Measurements from ENCODE around the gene ZFP36L2. TPM values are rescaled to one million over a fixed set of nuclear protein-coding genes. Genes with fewer than 3 reads are reported as not detected.
"Not testable (repeated sequence)": the region's sequence is repeated elsewhere in the genome, so short reads cannot be mapped to it uniquely, and the experiment has no call there.

The ZFP36L2 gene
- total RNA-seq, 5 donors from 2014 or later (not counting 1 experiment from before 2014, with no cell fraction given), result 329 to 974 (median 377) TPM

DNA sequence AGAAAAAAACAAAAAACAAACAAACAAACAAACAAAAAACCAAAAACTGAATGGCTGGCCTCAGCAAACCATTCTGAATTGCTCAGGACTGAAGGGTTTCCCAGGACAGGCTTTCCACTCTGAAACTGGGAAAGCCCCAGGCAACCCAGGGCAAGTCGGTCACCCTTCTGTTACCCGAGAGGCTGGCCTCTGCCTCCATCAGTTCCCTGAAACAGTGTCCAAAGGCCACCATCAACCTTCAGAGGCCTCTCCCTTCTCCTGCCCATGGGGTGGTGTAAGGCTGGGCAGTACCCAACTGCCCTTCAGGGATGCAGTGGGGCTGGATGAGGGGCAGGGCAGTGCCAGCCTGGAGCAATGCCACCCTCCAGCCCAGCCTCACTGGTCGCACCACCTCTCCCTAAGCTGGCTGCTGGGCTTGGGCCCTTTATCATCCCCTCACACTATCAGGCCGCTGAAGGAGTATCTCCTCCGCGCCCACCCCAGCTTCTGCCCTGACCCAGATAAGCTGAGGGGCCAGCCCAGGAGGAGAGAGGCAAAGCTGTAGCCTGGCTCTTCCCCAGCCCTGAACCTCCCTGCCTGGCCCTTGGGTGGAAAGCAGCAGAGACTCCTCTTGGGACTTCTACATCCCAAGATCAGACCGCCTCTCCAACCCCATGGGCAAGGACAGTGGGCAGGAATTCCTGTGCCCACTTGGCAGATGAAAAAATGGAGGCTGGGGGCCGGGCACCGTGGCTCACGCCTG, 35.9 kb downstream of the ZFP36L2 start:
- CTCF ChIA-PET, result interaction anchor here in 1 of 2 donors (0.7 kb wide), 1 partner anchor 29 kb away, joined by 5 read pairs; no protein-coding TSS in a partner anchor
- POLR2A ChIA-PET, result interaction anchor here (0.5 to 0.7 kb wide), 2 partner anchors 11 to 33 kb away, joined by 8 read pairs; no protein-coding TSS in a partner anchor
- DNase-seq, result no peak
- peaks cover 37 to 91% of the 10 kb centered on the region in 2 experiments for H3K4me1 ChIP-seq (ENCODE audit: control insufficient read depth in 1 of 2, extremely low read depth in 1 of 2, insufficient read depth in 2 of 2, low read length in 2 of 2)
- H3K36me3 Mint-ChIP-seq, result no peaks in the 10 kb centered on the region
- no peaks in the 10 kb centered on the region for H3K27me3 Mint-ChIP-seq
- H3K4me3 Mint-ChIP-seq, result no peak overlapping the region
- H3K4me1 Mint-ChIP-seq, result peaks cover 70 to 79% (median 74%) of the 10 kb centered on the region in 3 donors
- no peaks in the 10 kb centered on the region for H3K9me3 Mint-ChIP-seq
- H3K27ac Mint-ChIP-seq, result peak overlapping the region in 1 of 2 donors; percentile 28
- no peaks in the 10 kb centered on the region for H3K9me3 ChIP-seq
- H3K27me3 ChIP-seq (replicated peaks in 1 of 2; ENCODE audit: control insufficient read depth in 2 of 2, extremely low read depth in 1 of 2, insufficient read depth in 2 of 2, low read length in 1 of 2), result no peaks in the 10 kb centered on the region
- no peak for ATAC-seq (replicated peaks in 1 of 4)
- no peak overlapping the region for H3K4me3 ChIP-seq (ENCODE audit: control insufficient read depth in 1 of 2, extremely low read depth in 1 of 2, low read length in 1 of 2)
- H3K27ac ChIP-seq (ENCODE audit: low read length), result no peak overlapping the region
- H3K36me3 ChIP-seq (ENCODE audit: control insufficient read depth in 2 of 2, extremely low read depth in 1 of 2, insufficient read depth in 1 of 2, low read length in 1 of 2), result no peaks in the 10 kb centered on the region
- WGBS (ENCODE audit: insufficient coverage), result 97% methylated on average over 5 of the region's 10 CpGs

DNA sequence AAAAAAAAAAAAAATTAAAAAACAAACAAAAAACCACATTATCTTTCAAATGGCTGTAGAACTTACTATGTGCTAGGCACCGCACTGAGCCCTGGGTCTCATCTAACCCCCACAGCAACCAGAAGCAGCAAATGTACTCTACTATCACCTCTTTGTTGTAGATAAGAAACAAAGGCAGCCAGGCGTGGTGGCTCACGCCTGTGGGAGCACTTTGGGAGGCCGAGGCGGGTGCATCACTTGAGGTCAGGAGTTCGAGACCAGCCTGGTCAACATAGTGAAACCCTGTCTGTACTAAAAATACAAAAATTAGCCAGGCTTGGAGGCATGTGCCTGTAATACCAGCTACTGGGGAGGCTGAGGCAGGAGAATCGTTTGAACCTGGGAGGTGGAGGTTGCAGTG, 36.5 kb downstream of the ZFP36L2 start:
- WGBS (ENCODE audit: insufficient coverage), result no CpG with 5 or more reads among the region's 7 CpGs
- H3K4me3 ChIP-seq (ENCODE audit: control insufficient read depth in 1 of 2, extremely low read depth in 1 of 2, low read length in 1 of 2); H3K4me3 Mint-ChIP-seq; ATAC-seq (replicated peaks in 1 of 4); H3K9me3 ChIP-seq; H3K9me3 Mint-ChIP-seq; DNase-seq; H3K27me3 ChIP-seq (replicated peaks in 1 of 2; ENCODE audit: control insufficient read depth in 2 of 2, extremely low read depth in 1 of 2, insufficient read depth in 2 of 2, low read length in 1 of 2); H3K36me3 Mint-ChIP-seq; H3K36me3 ChIP-seq (ENCODE audit: control insufficient read depth in 2 of 2, extremely low read depth in 1 of 2, insufficient read depth in 1 of 2, low read length in 1 of 2); H3K27me3 Mint-ChIP-seq; CTCF ChIA-PET; H3K27ac ChIP-seq (ENCODE audit: low read length): not testable (repeated sequence)
- POLR2A ChIA-PET, result interaction anchor here in 1 of 2 donors (0.8 kb wide), 1 partner anchor 27 kb away, joined by 4 read pairs; no protein-coding TSS in a partner anchor
- H3K27ac Mint-ChIP-seq, result peak overlapping the region; percentile 19 to 44
- H3K4me1 Mint-ChIP-seq, result peaks cover 69 to 80% (median 78%) of the 10 kb centered on the region in 3 donors
- peaks cover 33 to 89% of the 10 kb centered on the region in 2 experiments for H3K4me1 ChIP-seq (ENCODE audit: control insufficient read depth in 1 of 2, extremely low read depth in 1 of 2, insufficient read depth in 2 of 2, low read length in 2 of 2)

DNA sequence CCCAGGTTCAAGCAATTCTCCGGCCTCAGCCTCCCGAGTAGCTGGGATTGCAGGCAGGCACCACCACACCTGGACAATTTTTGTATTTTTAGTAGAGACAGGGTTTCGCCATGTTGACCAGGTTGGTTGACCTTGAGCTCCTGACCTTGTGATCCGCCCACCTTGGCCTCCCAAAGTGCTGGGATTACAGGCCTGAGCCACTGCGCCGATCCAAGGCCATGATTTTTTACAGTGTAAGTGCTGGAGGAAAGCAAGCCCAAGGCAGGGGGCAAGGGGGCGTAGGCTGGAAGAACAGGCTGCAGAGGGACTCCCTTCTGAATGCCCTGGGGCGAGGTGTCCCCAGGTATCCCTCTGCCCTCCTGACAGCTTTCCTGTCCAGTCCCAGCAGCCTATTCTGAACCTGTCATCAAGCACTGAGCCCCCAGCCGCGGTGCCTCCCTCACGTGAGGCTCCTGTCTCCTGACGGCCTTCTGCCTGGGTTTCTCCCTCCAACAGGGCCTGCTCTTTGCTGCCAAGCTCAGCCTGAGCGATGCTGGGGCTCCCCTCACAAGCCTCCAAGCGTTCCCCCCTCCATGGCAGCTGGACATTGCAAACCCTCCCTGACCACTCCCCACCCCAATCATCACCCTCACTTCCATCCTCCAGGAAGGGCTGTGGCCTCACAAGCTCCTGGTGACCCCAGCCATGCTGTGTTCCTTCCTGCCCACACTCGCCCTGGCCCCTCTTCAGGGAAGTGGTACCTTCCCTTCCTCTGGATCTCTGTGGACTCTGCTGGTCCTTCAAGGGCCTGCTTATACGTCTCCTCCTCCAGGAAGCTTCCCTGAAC, 37.6 kb downstream of the ZFP36L2 start:
- H3K4me3 Mint-ChIP-seq, result no peak overlapping the region
- ATAC-seq (replicated peaks in 1 of 4) (no peak), DNase-seq (no peak)
- no peaks in the 10 kb centered on the region for H3K9me3 Mint-ChIP-seq
- 95% methylated on average over 16 of the region's 16 CpGs for WGBS (ENCODE audit: insufficient coverage)
- H3K4me1 Mint-ChIP-seq, result peaks cover 69 to 80% (median 78%) of the 10 kb centered on the region in 3 donors
- H3K27me3 Mint-ChIP-seq, result no peaks in the 10 kb centered on the region
- H3K4me1 ChIP-seq (ENCODE audit: control insufficient read depth in 1 of 2, extremely low read depth in 1 of 2, insufficient read depth in 2 of 2, low read length in 2 of 2), result peaks cover 28 to 89% of the 10 kb centered on the region in 2 experiments
- H3K27ac ChIP-seq (ENCODE audit: low read length), result no peak overlapping the region
- ChIA-PET POLR2A (interaction anchor here in 1 of 2 donors (0.8 kb wide), 1 partner anchor 28 kb away, joined by 4 read pairs; no protein-coding TSS in a partner anchor), CTCF (interaction anchor here in 1 of 2 donors (0.6 kb wide), 1 partner anchor 25 kb away, joined by 3 read pairs; no protein-coding TSS in a partner anchor)
- H3K36me3 Mint-ChIP-seq, result no peaks in the 10 kb centered on the region
- no peak overlapping the region for H3K4me3 ChIP-seq (ENCODE audit: control insufficient read depth in 1 of 2, extremely low read depth in 1 of 2, low read length in 1 of 2)
- no peaks in the 10 kb centered on the region for H3K27me3 ChIP-seq (replicated peaks in 1 of 2; ENCODE audit: control insufficient read depth in 2 of 2, extremely low read depth in 1 of 2, insufficient read depth in 2 of 2, low read length in 1 of 2)
- H3K36me3 ChIP-seq (ENCODE audit: control insufficient read depth in 2 of 2, extremely low read depth in 1 of 2, insufficient read depth in 1 of 2, low read length in 1 of 2), result no peaks in the 10 kb centered on the region
- H3K27ac Mint-ChIP-seq, result peak overlapping the region in 1 of 2 donors; percentile 16
- H3K9me3 ChIP-seq, result no peaks in the 10 kb centered on the region

GRCh38 chr2:43186679-43187374, 39.6 kb downstream of the ZFP36L2 start:
- Histone ChIP-seq H3K9me3 (no peaks in the 10 kb centered on the region), H3K27me3 (replicated peaks in 1 of 2; ENCODE audit: control insufficient read depth in 2 of 2, extremely low read depth in 1 of 2, insufficient read depth in 2 of 2, low read length in 1 of 2) (no peaks in the 10 kb centered on the region), H3K27ac (ENCODE audit: low read length) (no peak overlapping the region), H3K36me3 (ENCODE audit: control insufficient read depth in 2 of 2, extremely low read depth in 1 of 2, insufficient read depth in 1 of 2, low read length in 1 of 2) (no peaks in the 10 kb centered on the region), H3K4me3 (ENCODE audit: control insufficient read depth in 1 of 2, extremely low read depth in 1 of 2, low read length in 1 of 2) (no peak overlapping the region), H3K4me1 (ENCODE audit: control insufficient read depth in 1 of 2, extremely low read depth in 1 of 2, insufficient read depth in 2 of 2, low read length in 2 of 2) (peaks cover 14 to 72% of the 10 kb centered on the region in 2 experiments)
- no peaks in the 10 kb centered on the region for H3K36me3 Mint-ChIP-seq
- H3K4me3 Mint-ChIP-seq, result peak overlapping the region in 1 of 3 donors; percentile 54
- peaks cover 55 to 67% (median 62%) of the 10 kb centered on the region in 3 donors for H3K4me1 Mint-ChIP-seq
- 90% methylated on average over 2 of the region's 12 CpGs for WGBS (ENCODE audit: insufficient coverage)
- H3K27ac Mint-ChIP-seq, result peak overlapping the region; percentile 61 to 70
- POLR2A ChIA-PET, result interaction anchor here in 1 of 2 donors (0.5 kb wide), 1 partner anchor 46 kb away, joined by 5 read pairs; no protein-coding TSS in a partner anchor
- CTCF ChIA-PET, result interaction anchor here in 1 of 2 donors (0.6 kb wide), 1 partner anchor 12 kb away, joined by 3 read pairs; no protein-coding TSS in a partner anchor
- H3K9me3 Mint-ChIP-seq, result no peaks in the 10 kb centered on the region
- DNase-seq (no peak), ATAC-seq (replicated peaks in 1 of 4) (no peak)
- H3K27me3 Mint-ChIP-seq, result no peaks in the 10 kb centered on the region

- H3K36me3 ChIP-seq (ENCODE audit: control insufficient read depth in 2 of 2, extremely low read depth in 1 of 2, insufficient read depth in 1 of 2, low read length in 1 of 2), result no peaks in the 10 kb centered on the region
- no peak for ATAC-seq (replicated peaks in 1 of 4)
- H3K4me1 ChIP-seq (ENCODE audit: control insufficient read depth in 1 of 2, extremely low read depth in 1 of 2, insufficient read depth in 2 of 2, low read length in 2 of 2), result peaks cover 12 to 69% of the 10 kb centered on the region in 2 experiments
- CTCF ChIA-PET, result interaction anchor here in 1 of 2 donors (0.6 kb wide), 1 partner anchor 12 kb away, joined by 3 read pairs; no protein-coding TSS in a partner anchor
- H3K9me3 ChIP-seq, result no peaks in the 10 kb centered on the region
- POLR2A ChIA-PET, result no interaction called here
- Mint-ChIP-seq H3K4me1 (peaks cover 53 to 65% (median 62%) of the 10 kb centered on the region in 3 donors), H3K4me3 (no peak overlapping the region), H3K27ac (peak overlapping the region; percentile 79 to 95), H3K36me3 (peaks cover 3% of the 10 kb centered on the region), H3K27me3 (no peaks in the 10 kb centered on the region), H3K9me3 (no peaks in the 10 kb centered on the region)
- no peak overlapping the region for H3K27ac ChIP-seq (ENCODE audit: low read length)
- H3K27me3 ChIP-seq (replicated peaks in 1 of 2; ENCODE audit: control insufficient read depth in 2 of 2, extremely low read depth in 1 of 2, insufficient read depth in 2 of 2, low read length in 1 of 2), result no peaks in the 10 kb centered on the region
- WGBS (ENCODE audit: insufficient coverage), result 94% methylated on average over 5 of the region's 6 CpGs
- DNase-seq, result no peak
- H3K4me3 ChIP-seq (ENCODE audit: control insufficient read depth in 1 of 2, extremely low read depth in 1 of 2, low read length in 1 of 2), result no peak overlapping the region
These were observed 40.1 kb downstream of the ZFP36L2 start for GRCh38 chr2:43186321-43186678.
